PC-9 (cell line): Measurements from ENCODE around the gene TRAPPC8.

Source experiments
- EZH2 ChIP-seq: fragments of 200-600 bp; sonication (generic); IDR thresholded peaks from 2 replicates; pipeline ENCODE4 v1.8.0; 2017; ENCODE audit warnings: antibody characterized with exemption, low read depth
- TF ChIP-seq, protein P1 (sequence below): fragments of 200-600 bp; sonication (generic); conservative IDR thresholded peaks from 2 replicates; pipeline ENCODE4 v1.6.1; 2017; ENCODE audit warnings: mixed run types, antibody characterized with exemption, mild to moderate bottlenecking, moderate library complexity

DNA sequence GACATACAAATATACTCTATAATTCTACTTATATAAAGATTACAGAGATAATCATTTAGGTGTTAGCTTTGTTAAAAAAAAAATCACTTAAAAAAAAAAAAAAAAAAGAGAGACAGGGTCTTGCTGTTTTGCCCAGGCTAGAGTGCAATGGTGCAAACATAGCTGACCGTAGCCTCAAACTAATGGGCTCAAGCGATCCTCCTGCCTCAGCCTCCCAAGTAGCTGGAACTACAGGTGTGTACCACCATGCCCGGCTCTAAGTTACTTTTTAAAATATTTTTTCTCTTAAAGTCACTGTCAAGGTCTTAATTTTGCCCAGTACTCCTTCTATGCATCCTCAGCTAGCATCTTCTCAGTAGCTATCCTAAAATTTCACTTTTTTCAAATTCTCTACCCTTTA, 105.0 kb downstream of the TRAPPC8 start:
- TF ChIP-seq, protein P1, sequence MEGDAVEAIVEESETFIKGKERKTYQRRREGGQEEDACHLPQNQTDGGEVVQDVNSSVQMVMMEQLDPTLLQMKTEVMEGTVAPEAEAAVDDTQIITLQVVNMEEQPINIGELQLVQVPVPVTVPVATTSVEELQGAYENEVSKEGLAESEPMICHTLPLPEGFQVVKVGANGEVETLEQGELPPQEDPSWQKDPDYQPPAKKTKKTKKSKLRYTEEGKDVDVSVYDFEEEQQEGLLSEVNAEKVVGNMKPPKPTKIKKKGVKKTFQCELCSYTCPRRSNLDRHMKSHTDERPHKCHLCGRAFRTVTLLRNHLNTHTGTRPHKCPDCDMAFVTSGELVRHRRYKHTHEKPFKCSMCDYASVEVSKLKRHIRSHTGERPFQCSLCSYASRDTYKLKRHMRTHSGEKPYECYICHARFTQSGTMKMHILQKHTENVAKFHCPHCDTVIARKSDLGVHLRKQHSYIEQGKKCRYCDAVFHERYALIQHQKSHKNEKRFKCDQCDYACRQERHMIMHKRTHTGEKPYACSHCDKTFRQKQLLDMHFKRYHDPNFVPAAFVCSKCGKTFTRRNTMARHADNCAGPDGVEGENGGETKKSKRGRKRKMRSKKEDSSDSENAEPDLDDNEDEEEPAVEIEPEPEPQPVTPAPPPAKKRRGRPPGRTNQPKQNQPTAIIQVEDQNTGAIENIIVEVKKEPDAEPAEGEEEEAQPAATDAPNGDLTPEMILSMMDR, result no peak
- TF ChIP-seq EZH2, result no peak
